GM12801 (cell line): ENCODE data around the gene SRSF11.

ENCODE experiments used
- CTCF ChIP-seq: IDR thresholded peaks from one replicate; pipeline ENCODE4 v1.5.1; 2011; ENCODE audit warnings: control low read depth; ENCODE audit not compliant: insufficient read length; ENCODE audit errors: extremely low read depth

SRSF11 gene

DNA sequence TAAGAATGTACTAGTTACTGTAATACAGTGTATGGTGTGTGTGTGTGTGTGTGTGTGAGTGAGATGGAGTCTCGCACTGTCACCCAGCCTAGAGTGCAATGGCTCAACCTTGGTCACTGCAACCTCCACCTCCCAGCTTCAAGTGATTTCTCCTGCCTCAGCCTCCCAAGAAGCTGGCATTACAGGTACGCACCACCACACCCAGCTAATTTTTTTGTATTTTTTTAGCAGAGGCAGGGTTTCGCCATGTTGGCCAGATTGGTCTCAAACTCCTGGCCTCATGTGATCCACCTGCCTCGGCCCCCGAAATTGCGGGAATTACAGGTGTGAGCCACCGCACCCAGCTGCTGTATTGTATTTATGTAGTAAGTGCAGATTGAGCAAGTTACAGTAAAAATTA is 12.9 kb upstream of the SRSF11 start:
- no peak for TF ChIP-seq CTCF

- TF ChIP-seq CTCF = no peak
Observed at GRCh38 chr1:70210820-70211219, 10.4 kb upstream of the SRSF11 start.

DNA sequence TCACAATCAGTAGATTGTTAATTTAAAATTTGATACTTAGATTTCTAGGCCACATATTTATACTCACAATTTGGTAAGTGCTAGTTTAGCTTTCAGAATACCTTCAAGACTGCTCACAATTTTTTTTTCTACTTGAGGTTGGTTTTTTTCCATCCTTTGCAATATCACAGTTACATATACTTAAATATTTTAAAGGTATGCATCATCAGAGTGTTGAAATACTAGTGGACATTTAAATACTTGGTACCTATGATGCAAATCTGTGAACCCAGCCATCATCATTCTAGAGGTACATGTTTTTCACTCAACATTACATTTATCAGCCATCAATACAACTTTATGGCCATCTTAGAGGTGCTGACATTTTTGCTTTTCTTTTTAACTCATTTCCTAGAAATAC is 9.6 kb upstream of the SRSF11 start:
- TF ChIP-seq CTCF = no peak

DNA sequence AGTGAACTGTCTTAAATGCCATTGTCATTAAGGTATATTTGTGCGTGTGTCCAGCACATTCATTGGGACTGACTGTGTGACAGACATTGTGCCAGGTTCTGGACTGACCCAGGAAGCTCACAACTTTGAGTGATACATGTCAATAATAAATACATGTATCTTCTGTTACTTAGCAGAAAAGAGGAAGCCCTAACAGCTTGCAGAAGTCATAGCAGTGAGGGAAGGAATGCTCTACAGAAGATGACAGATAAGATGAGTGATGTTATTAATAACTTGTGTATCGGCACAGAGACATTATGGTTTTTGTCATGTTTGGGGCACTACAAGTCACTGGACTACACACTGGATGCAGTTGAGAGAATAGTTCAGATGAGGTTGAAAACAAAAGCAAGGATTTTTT is 1.2 kb upstream of the SRSF11 start:
- TF ChIP-seq CTCF = no peak

DNA sequence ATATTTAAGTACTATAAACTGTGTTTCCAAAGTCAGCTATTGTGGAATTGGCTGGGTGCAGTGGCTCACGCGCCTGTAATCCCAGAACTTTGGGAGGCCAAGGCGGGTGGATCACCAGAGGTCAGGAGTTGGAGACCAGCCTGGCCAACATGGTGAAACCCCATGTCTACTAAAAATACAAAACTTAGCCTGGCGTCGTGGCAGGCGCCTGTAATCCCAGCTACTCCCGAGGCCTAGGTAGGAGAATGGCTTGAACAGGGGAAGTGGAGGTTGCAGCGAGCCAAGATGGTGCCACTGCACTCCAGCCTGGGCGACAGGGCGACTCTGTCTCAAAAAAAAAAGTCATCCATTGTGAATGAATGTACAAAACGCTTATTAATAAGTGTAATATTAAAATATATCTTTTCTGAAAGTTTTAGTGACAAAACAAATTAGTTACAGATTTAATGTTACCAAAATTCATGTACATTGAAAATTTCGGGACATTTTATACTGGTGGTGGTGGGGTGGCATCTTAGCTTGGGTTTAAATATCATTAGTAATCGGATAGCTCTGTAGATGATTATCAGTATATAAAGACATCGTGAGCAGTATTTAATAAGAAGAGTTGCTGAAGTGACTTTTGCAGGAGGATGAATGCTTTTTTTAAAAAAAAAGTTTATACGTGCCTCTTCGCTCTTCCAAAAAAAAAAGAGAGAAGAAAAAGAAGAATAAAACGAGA is 503 bp upstream of the SRSF11 start:
- no peak for TF ChIP-seq CTCF

- no peak for TF ChIP-seq CTCF
Observed at GRCh38 chr1:70222716-70223235, 1.6 kb downstream of the SRSF11 start.

GRCh38 chr1:70224954-70225353 is 3.8 kb downstream of the SRSF11 start:
- no peak for TF ChIP-seq CTCF
